C4-2B (cell line): ENCODE results near the gene SLC27A3.

Experiments
- H3K27ac ChIP-seq: fragments of 450-650 bp; 2 replicates; pipeline ENCODE4 v1.5.1; 2017
- CTCF ChIP-seq: fragments of 450-650 bp; conservative IDR thresholded peaks from 2 replicates; pipeline ENCODE4 v1.5.1; 2017; ENCODE audit warnings: mild to moderate bottlenecking
- ZFX ChIP-seq: fragments of 450-650 bp; IDR thresholded peaks from 2 replicates; pipeline ENCODE4 v1.6.1; 2017

Gene SLC27A3

DNA sequence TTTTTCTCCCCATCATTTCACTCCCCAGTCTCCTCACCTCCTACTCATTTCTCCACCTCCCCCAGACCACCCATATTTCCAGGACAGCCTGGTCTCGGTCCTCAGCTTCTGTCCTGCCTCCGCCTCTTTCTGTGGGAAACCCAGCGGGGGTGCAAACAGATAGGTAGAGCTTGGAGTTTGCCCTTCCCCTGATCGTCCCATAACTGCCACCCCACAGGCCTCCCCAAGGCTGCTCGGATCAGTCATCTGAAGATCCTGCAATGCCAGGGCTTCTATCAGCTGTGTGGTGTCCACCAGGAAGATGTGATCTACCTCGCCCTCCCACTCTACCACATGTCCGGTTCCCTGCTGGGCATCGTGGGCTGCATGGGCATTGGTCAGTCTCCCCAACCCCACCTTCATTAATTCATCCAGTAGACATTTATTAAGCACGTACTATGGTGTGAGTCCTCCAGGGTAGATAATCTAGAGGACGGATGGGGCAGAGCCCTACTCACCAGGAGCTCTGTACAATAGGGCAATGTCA lies 1.7 kb downstream of the SLC27A3 start:
- H3K27ac ChIP-seq = no peak overlapping the region
- TF ChIP-seq ZFX (no peak), CTCF (no peak)

DNA sequence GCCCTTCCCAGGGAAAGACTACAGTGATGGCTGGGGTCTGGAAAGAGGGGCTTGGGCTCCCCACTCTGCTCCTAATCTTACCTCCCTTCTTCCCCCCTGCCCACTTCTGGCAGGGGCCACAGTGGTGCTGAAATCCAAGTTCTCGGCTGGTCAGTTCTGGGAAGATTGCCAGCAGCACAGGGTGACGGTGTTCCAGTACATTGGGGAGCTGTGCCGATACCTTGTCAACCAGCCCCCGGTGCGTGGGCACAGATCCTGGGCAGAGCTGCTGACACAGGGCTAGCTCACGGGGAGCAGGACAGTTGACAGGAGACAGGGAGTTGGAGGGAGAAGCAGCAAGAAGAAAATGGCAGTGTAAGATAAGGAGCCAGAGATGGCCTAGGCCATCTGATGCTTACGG lies 2.4 kb downstream of the SLC27A3 start:
- no peak overlapping the region for H3K27ac ChIP-seq

GRCh38 chr1:153778051-153778823 lies 3.0 kb downstream of the SLC27A3 start:
- TF ChIP-seq CTCF = no peak
- H3K27ac ChIP-seq = no peak overlapping the region

More for the DNA sequence above, 2.4 kb downstream of the SLC27A3 start:
- TF ChIP-seq ZFX = no peak
- no peak for TF ChIP-seq CTCF

DNA sequence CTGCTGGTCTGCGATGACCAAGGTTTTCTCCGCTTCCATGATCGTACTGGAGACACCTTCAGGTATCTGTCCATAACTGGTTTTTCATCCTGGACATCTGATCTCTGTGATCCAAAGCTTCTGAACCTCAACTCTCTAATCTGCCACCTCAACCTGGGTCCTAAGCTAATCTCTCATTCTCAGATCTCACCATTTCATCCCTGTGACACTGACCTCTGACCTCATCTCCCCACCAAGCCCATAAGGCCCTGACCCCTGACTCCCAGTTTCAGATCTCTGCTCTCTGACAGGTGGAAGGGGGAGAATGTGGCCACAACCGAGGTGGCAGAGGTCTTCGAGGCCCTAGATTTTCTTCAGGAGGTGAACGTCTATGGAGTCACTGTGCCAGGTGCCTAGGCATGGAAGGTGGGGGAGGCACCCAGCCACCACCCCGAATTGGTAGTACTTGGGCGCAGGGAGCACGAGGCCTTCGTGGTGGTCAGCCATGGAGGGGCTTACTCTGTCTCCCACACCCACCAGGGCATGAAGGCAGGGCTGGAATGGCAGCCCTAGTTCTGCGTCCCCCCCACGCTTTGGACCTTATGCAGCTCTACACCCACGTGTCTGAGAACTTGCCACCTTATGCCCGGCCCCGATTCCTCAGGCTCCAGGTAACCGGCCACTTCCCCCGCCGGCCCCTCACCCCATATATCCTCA lies 3.8 kb downstream of the SLC27A3 start:
- H3K27ac ChIP-seq = no peak overlapping the region
- no peak for TF ChIP-seq CTCF
- no peak for TF ChIP-seq ZFX

DNA sequence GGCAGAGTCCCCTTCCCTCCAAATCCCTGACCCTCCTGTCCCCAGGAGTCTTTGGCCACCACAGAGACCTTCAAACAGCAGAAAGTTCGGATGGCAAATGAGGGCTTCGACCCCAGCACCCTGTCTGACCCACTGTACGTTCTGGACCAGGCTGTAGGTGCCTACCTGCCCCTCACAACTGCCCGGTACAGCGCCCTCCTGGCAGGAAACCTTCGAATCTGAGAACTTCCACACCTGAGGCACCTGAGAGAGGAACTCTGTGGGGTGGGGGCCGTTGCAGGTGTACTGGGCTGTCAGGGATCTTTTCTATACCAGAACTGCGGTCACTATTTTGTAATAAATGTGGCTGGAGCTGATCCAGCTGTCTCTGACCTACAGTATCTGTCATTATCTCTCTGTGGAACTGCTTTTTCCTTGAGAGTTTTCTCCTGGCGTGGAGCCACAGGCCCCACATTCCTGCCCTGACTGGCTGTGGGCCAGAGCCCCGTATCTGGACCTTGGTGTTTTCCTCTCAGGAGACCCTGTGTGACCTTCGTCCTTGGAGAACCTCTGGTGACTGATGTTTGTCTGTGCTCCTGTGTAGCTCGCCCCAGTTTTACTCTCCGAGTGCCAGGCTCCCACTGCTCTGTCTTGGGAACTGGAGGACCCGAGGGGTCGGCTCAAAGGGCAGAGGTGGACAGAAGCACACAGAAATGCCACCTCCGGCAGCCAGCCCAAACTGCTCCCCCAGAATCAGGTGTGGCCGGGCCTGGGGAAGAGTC lies 4.8 kb downstream of the SLC27A3 start:
- H3K27ac ChIP-seq = no peak overlapping the region

GRCh38 chr1:153780551-153780950 lies 5.3 kb downstream of the SLC27A3 start:
- TF ChIP-seq CTCF (no peak), ZFX (no peak)
- no peak overlapping the region for H3K27ac ChIP-seq

More for the DNA sequence above, 4.8 kb downstream of the SLC27A3 start:
- no peak for TF ChIP-seq CTCF
- TF ChIP-seq ZFX = no peak

DNA sequence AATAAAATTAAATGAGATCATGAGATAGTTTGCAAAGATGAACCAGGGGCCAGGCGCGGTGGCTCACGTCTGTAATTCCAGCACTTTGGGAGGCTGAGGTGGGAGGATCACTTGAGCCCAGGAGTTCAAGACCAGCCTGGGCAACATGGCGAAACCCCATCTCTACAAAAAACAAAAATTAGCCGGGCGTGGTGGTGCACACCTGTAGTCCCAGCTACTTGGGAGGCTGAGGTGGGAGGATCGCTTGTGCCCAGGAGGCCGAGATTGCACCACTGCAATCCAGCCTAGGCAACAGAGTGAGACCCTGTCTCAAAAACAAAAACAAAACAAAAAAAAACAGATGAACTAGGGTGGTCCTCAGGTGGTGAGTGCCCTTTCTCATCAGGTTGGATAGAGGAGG lies 7.4 kb downstream of the SLC27A3 start:
- peak overlapping the region; percentile 88 for H3K27ac ChIP-seq
